ENCODE data around the gene RARA. TPM values are rescaled to one million over a fixed set of nuclear protein-coding genes. Genes with fewer than 3 reads are reported as not detected.

The RARA gene
- total RNA-seq, 1 experiment from 2014 or later, result 12.2 TPM

- no TSS peak for BruUV-seq (replicated peaks)
- intact Hi-C loops (cut with micrococcal nuclease), result no loop called here
- no peak for TF ChIP-seq CTCF (IDR thresholded peaks at IDR 0.05; ENCODE audit: unreplicated experiment)
- CTCF ChIA-PET, result interaction anchor here (2.9 to 19.0 kb wide), 2 partner anchors 11 to 44 kb away, joined by 14 to 396 read pairs; partner anchors contain the start of gene GJD3
- Mint-ChIP-seq H3K9me3 (ENCODE audit: unreplicated experiment) (no peaks in the 10 kb centered on the region), H3K4me3 (ENCODE audit: unreplicated experiment) (peak overlapping the region; percentile 3), H3K36me3 (ENCODE audit: insufficient read depth, unreplicated experiment) (peaks cover 7% of the 10 kb centered on the region), H3K27me3 (ENCODE audit: insufficient read depth, unreplicated experiment) (no peaks in the 10 kb centered on the region), H3K4me1 (ENCODE audit: insufficient read depth, unreplicated experiment) (peaks cover 69% of the 10 kb centered on the region), H3K27ac (ENCODE audit: low read depth, unreplicated experiment) (peak overlapping the region; percentile 14)
- DNase-seq (ENCODE audit: unreplicated experiment), result no peak
- POLR2A ChIA-PET, result interaction anchor here (0.8 to 4.3 kb wide), 4 partner anchors 17 to 213 kb away, joined by 3 to 24 read pairs (median 4); partner anchors contain the start of gene NR1D1
Observed at GRCh38 chr17:40313668-40314583, 4.9 kb downstream of the RARA start.

- no peaks in the 10 kb centered on the region for H3K27me3 Mint-ChIP-seq (ENCODE audit: insufficient read depth, unreplicated experiment)
- CTCF ChIA-PET, result interaction anchor here (2.9 to 19.0 kb wide), 2 partner anchors 12 to 43 kb away, joined by 14 to 396 read pairs; partner anchors contain the start of gene GJD3
- no peak for TF ChIP-seq CTCF (IDR thresholded peaks at IDR 0.05; ENCODE audit: unreplicated experiment)
- peak overlapping the region; percentile 3 for H3K4me3 Mint-ChIP-seq (ENCODE audit: unreplicated experiment)
- peaks cover 7% of the 10 kb centered on the region for H3K36me3 Mint-ChIP-seq (ENCODE audit: insufficient read depth, unreplicated experiment)
- H3K4me1 Mint-ChIP-seq (ENCODE audit: insufficient read depth, unreplicated experiment), result peaks cover 75% of the 10 kb centered on the region
- POLR2A ChIA-PET, result interaction anchor here (0.8 to 4.3 kb wide), 5 partner anchors 10 to 214 kb away, joined by 3 to 24 read pairs (median 5); partner anchors contain the start of gene NR1D1
- intact Hi-C loops (cut with micrococcal nuclease), result no loop called here
- no peaks in the 10 kb centered on the region for H3K9me3 Mint-ChIP-seq (ENCODE audit: unreplicated experiment)
- BruUV-seq (replicated peaks), result no TSS peak
- DNase-seq (ENCODE audit: unreplicated experiment), result peak; percentile 98
- H3K27ac Mint-ChIP-seq (ENCODE audit: low read depth, unreplicated experiment), result peak overlapping the region; percentile 14
Observed at GRCh38 chr17:40314584-40314956, 5.6 kb downstream of the RARA start.

DNA sequence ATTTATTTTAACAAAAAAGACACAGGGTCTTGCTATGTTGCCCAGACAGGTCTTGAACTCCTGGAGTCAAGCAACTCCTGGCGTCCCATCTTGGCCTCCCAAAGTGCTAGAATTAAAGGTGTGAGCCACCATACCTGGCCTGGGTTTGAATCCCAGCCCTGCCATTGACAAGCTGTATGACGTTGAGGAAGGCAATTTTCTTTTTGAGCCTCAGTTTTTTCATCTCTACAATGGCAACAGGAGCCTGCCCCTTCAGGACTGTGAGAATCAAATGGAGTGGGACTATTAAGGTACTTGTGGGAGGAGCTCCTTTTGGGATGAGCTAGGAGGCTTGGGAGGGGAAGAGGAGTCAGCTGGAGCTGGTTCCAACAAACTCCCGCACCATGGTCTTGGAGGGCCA lies 6.2 kb downstream of the RARA start:
- H3K9me3 Mint-ChIP-seq (ENCODE audit: unreplicated experiment), result no peaks in the 10 kb centered on the region
- H3K27me3 Mint-ChIP-seq (ENCODE audit: insufficient read depth, unreplicated experiment), result no peaks in the 10 kb centered on the region
- peak overlapping the region; percentile 14 for H3K27ac Mint-ChIP-seq (ENCODE audit: low read depth, unreplicated experiment)
- intact Hi-C loops (cut with micrococcal nuclease), result no loop called here
- ChIA-PET CTCF (interaction anchor here (1.4 to 19.0 kb wide), 4 partner anchors 12 to 42 kb away, joined by 6 to 396 read pairs (median 10); partner anchors contain the start of gene GJD3), POLR2A (interaction anchor here (0.9 to 4.3 kb wide), 6 partner anchors 11 to 157 kb away, joined by 3 to 24 read pairs (median 5); partner anchors contain the start of gene TOP2A)
- no peak for DNase-seq (ENCODE audit: unreplicated experiment)
- BruUV-seq (replicated peaks), result no TSS peak
- peaks cover 7% of the 10 kb centered on the region for H3K36me3 Mint-ChIP-seq (ENCODE audit: insufficient read depth, unreplicated experiment)
- H3K4me1 Mint-ChIP-seq (ENCODE audit: insufficient read depth, unreplicated experiment), result peaks cover 82% of the 10 kb centered on the region
- H3K4me3 Mint-ChIP-seq (ENCODE audit: unreplicated experiment), result no peak overlapping the region
- no peak for TF ChIP-seq CTCF (IDR thresholded peaks at IDR 0.05; ENCODE audit: unreplicated experiment)

All from MCF 10A (cell line).